ENCODE results near the gene CTDSPL.

Gene CTDSPL

GRCh38 chr3:37943126-37943525, 81.4 kb downstream of the CTDSPL start:
- H3K4me3 ChIP-seq (replicated peaks; ENCODE audit: low read depth, low read length) = no peak overlapping the region
- TF ChIP-seq, protein P1, sequence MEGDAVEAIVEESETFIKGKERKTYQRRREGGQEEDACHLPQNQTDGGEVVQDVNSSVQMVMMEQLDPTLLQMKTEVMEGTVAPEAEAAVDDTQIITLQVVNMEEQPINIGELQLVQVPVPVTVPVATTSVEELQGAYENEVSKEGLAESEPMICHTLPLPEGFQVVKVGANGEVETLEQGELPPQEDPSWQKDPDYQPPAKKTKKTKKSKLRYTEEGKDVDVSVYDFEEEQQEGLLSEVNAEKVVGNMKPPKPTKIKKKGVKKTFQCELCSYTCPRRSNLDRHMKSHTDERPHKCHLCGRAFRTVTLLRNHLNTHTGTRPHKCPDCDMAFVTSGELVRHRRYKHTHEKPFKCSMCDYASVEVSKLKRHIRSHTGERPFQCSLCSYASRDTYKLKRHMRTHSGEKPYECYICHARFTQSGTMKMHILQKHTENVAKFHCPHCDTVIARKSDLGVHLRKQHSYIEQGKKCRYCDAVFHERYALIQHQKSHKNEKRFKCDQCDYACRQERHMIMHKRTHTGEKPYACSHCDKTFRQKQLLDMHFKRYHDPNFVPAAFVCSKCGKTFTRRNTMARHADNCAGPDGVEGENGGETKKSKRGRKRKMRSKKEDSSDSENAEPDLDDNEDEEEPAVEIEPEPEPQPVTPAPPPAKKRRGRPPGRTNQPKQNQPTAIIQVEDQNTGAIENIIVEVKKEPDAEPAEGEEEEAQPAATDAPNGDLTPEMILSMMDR (IDR thresholded peaks at IDR 0.05; ENCODE audit: low read depth, low read length, missing control alignments) = no peak

DNA sequence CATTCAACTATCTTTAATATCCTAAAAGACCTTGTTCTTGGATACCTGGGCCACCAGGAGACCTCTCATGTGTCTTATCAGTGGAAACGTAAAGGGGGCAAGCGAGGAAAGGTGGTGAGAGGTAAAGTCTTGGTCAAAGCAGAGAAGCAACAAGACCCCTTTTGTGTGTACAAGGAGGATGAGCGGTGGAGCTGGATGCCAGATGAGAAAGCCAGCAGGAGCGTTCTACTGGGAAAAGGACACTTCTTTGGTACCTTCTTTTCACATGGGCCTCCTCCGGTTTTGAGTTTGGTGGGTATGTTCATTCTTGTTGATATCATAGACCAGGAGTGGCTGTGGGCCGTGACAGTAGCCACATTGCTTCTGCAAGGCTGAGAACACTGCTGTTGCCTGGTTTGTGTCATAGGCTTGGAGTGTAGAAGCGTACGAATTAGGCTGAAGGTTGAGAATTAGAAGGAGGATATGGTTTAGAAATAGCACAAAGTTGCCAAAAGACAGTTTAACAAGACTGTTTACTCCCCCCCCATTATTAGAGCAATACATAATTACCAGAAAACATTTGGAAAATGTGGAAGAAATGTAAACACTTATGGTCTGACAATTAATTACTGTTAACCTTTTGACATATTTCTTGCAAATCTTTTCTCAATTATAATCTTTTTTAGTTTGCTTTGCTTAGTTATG, 82.1 kb downstream of the CTDSPL start:
- DNase-seq (ENCODE audit: extremely low read depth, low read depth) = no peak
- TF ChIP-seq, protein P1 (IDR thresholded peaks at IDR 0.05; ENCODE audit: low read depth, low read length, missing control alignments) = no peak

More at GRCh38 chr3:37943126-37943525, 81.4 kb downstream of the CTDSPL start:
- DNase-seq (ENCODE audit: extremely low read depth, low read depth) = no peak

GRCh38 chr3:37944391-37944842, 82.7 kb downstream of the CTDSPL start:
- DNase-seq (ENCODE audit: extremely low read depth, low read depth) = no peak
- TF ChIP-seq, protein P1 (IDR thresholded peaks at IDR 0.05; ENCODE audit: low read depth, low read length, missing control alignments) = no peak
- no peak overlapping the region for H3K4me3 ChIP-seq (replicated peaks; ENCODE audit: low read depth, low read length)

More for the DNA sequence above, 82.1 kb downstream of the CTDSPL start:
- no peak overlapping the region for H3K4me3 ChIP-seq (replicated peaks; ENCODE audit: low read depth, low read length)

DNA sequence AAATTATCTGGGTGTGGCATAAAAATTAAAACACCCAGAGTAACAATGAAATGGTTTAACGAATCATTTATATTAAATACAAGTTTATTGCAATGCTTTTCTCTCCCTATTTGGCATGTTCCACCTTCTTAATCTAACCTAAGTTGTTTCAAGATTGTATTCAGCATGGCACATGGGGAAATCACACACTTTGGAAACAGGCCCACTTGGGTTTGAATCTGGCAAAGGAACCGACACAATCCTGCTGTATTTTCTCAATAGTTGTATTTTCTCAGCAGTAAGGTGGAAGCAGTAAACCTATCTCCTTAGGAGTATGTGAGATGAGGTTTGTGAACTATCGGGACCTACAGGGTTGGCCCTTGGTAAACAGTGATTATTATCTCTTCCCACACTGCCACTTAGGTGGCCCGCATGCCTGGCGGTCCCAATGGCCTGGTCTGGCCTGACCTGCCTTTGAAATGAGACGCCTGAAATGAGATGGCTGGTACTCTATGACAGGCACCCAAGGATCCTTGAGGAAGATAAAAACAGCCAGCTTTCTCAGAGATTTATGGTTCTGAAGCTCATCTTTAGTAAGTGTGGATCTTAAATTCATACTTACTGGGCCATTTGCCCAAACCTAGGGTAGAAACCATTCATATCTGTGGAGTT, 83.6 kb downstream of the CTDSPL start:
- DNase-seq (ENCODE audit: extremely low read depth, low read depth) = no peak
- H3K4me3 ChIP-seq (replicated peaks; ENCODE audit: low read depth, low read length) = no peak overlapping the region
- TF ChIP-seq, protein P1 (IDR thresholded peaks at IDR 0.05; ENCODE audit: low read depth, low read length, missing control alignments) = no peak

DNA sequence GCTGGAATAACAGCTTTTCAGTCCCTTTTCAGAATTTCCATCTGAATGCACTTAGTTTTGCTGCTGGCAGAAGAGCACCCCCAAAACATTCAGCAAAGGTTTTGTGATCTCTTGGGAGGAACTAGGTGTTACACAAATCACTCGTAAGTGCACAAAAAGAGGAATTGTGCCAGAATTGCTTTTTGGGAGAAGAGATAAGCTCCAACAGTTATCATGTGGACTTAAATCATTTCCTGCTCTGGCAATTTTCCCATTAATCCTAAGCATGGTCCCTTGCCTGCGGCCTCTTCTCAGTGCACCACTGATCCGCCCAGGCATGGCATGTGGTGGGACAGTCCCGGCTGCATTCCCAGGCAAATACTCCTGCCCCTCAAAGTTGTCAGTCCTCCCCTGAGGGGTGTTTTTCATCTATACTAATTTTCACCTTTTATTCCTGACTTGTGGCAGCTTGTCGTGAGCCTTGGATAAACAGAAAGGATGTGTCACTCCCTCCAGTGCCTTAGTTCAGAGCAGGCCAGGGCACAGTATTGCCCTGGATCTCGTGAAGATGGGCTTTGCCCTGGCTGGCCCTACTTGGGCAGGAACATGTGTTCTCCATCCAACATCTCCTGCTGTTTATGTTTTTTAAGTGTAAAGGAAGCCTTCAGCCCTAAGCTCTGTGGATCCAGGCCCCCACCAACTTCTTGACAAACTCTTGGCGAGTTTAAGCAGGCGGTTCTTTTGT, 84.3 kb downstream of the CTDSPL start:
- TF ChIP-seq, protein P1 (IDR thresholded peaks at IDR 0.05; ENCODE audit: low read depth, low read length, missing control alignments) = no peak
- peak; percentile 74 for DNase-seq (ENCODE audit: extremely low read depth, low read depth)
- no peak overlapping the region for H3K4me3 ChIP-seq (replicated peaks; ENCODE audit: low read depth, low read length)

DNA sequence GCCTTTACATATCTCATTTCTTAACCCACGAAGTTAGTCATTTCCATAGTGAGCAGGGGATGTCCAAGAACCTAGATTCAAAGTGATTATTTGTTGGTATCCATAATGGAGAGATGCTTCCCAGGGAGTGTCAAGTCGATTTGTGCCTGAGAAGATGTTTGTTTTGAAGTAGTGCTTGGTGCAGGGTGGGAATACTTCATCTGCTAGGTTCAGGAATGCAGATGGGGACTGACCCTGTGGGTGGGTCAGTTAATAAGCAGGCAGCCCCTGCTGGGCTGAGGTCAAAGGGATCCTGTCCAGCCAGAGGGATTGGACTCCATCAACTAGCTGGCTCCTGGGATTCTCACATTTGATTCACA, 84.8 kb downstream of the CTDSPL start:
- no peak for DNase-seq (ENCODE audit: extremely low read depth, low read depth)
- H3K4me3 ChIP-seq (replicated peaks; ENCODE audit: low read depth, low read length) = no peak overlapping the region
- TF ChIP-seq, protein P1 (IDR thresholded peaks at IDR 0.05; ENCODE audit: low read depth, low read length, missing control alignments) = no peak

Data from HFF-Myc (cell line).